Measurements from ENCODE around the gene HPCAL1.

DNA sequence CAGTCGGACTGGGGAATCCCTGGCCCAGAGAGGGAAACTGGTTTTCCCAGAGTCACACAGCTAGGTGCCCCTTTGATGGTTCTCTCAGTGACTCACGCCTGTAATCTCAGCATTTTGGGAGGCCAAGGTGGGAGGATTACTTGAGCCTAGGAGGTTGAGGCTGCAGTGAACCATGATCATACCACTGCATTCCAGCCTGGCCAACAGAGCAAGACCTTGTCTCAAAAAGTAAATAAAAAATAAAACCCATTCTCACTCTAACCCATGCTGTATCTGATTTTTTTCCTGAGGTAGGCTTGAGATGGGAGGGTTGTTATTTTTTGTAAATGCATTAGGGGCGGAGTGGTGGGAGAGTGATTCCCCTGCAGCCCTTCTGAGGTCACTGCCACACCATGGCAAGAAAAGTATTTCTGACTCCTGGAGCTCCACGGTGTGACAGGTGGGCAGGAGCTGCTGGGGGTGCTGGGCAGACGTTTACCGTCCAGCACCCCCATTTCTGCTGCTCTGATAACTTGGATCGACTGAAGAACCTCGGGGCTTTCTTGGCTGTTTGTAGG, 60.3 kb downstream of the HPCAL1 start:
- TF ChIP-seq CTCF (IDR thresholded peaks at IDR 0.05) (no peak), POLR2A (IDR thresholded peaks at IDR 0.05) (no peak)
